H9 (cell line): ENCODE data around the gene GRB14. TPM values are rescaled to one million over a fixed set of nuclear protein-coding genes. Genes with fewer than 3 reads are reported as not detected.

ENCODE experiments used
- DNase-seq: peaks from one replicate; pipeline ENCODE4 v3.0.0-alpha.2; 2017
- H2AFZ ChIP-seq: one replicate; pipeline ENCODE4 v1.6.1; 2013; ENCODE audit warnings: mild to moderate bottlenecking, low read length, control low read depth, moderate library complexity
- H2AK5ac ChIP-seq: 2 replicates; pipeline ENCODE4 v1.6.1; 2013; ENCODE audit warnings: low read length, control low read depth, mixed read lengths; ENCODE audit not compliant: insufficient read length
- H2BK120ac ChIP-seq: one replicate; pipeline ENCODE4 v1.6.1; 2013; ENCODE audit warnings: low read depth, mild to moderate bottlenecking, low read length, control low read depth, inconsistent platforms; ENCODE audit not compliant: poor library complexity, severe bottlenecking
- H2BK12ac ChIP-seq: 2 replicates; pipeline ENCODE4 v1.6.1; 2013; ENCODE audit warnings: low read length, control low read depth, mixed read lengths, low read depth; ENCODE audit not compliant: insufficient read length
- H2BK15ac ChIP-seq: 2 replicates; pipeline ENCODE4 v1.6.1; 2013; ENCODE audit warnings: low read depth, low read length, control low read depth
- H2BK20ac ChIP-seq: one replicate; pipeline ENCODE4 v1.6.1; 2013; ENCODE audit warnings: low read depth, mild to moderate bottlenecking, low read length, control low read depth, inconsistent platforms; ENCODE audit not compliant: poor library complexity, severe bottlenecking
- H2BK5ac ChIP-seq: 2 replicates; pipeline ENCODE4 v1.6.1; 2013; ENCODE audit warnings: low read length, control low read depth, mixed read lengths; ENCODE audit not compliant: insufficient read length
- H3K14ac ChIP-seq: 2 replicates; pipeline ENCODE4 v1.6.1; 2013; ENCODE audit warnings: low read length, control low read depth; ENCODE audit not compliant: insufficient read depth
- H3K18ac ChIP-seq: 2 replicates; pipeline ENCODE4 v1.6.1; 2013; ENCODE audit warnings: low read depth, mild to moderate bottlenecking, mixed read lengths, low read length, control low read depth; ENCODE audit not compliant: insufficient read length
- H3K23ac ChIP-seq: 2 replicates; pipeline ENCODE4 v1.6.1; 2013; ENCODE audit warnings: low read length, control low read depth, mixed read lengths, low read depth; ENCODE audit not compliant: insufficient read length
- H3K23me2 ChIP-seq: 2 replicates; pipeline ENCODE4 v1.6.1; 2013; ENCODE audit warnings: low read depth, mild to moderate bottlenecking, mixed read lengths, low read length, control low read depth; ENCODE audit not compliant: insufficient read length, poor library complexity, severe bottlenecking
- H3K27ac ChIP-seq: 2 replicates; pipeline ENCODE4 v1.5.1; 2013; ENCODE audit warnings: low read length, control low read depth, mixed read lengths, low read depth; ENCODE audit not compliant: insufficient read length
- H3K27me3 ChIP-seq: 2 replicates; pipeline ENCODE4 v1.6.1; 2013; ENCODE audit warnings: low read length, control low read depth, inconsistent platforms; ENCODE audit not compliant: insufficient read depth
- H3K4ac ChIP-seq: 2 replicates; pipeline ENCODE4 v1.6.1; 2013; ENCODE audit warnings: low read depth, mild to moderate bottlenecking, control low read depth, inconsistent platforms, low read length, moderate library complexity
- H3K4me1 ChIP-seq: 2 replicates; pipeline ENCODE4 v1.6.1; 2013; ENCODE audit warnings: low read length, control low read depth, inconsistent platforms; ENCODE audit not compliant: insufficient read depth
- H3K4me2 ChIP-seq: 2 replicates; pipeline ENCODE4 v1.6.1; 2013; ENCODE audit warnings: low read length, control low read depth, mixed read lengths; ENCODE audit not compliant: insufficient read length, insufficient read depth
- H3K56ac ChIP-seq: 2 replicates; pipeline ENCODE4 v1.6.1; 2013; ENCODE audit warnings: low read depth, mild to moderate bottlenecking, mixed read lengths, low read length, control low read depth; ENCODE audit not compliant: insufficient read length
- H3K79me1 ChIP-seq: 2 replicates; pipeline ENCODE4 v1.6.1; 2013; ENCODE audit warnings: low read depth, mild to moderate bottlenecking, moderate library complexity, low read length, control low read depth, inconsistent platforms; ENCODE audit not compliant: insufficient read depth, poor library complexity, severe bottlenecking
- H3K79me2 ChIP-seq: 2 replicates; pipeline ENCODE4 v1.6.1; 2013; ENCODE audit warnings: low read length, control low read depth, inconsistent platforms; ENCODE audit not compliant: insufficient read depth
- H3K9ac ChIP-seq: 2 replicates; pipeline ENCODE4 v1.6.1; 2013; ENCODE audit warnings: low read length, control low read depth, mixed read lengths; ENCODE audit not compliant: insufficient read length; ENCODE audit errors: extremely low read depth
- H3K9me3 ChIP-seq: one replicate; pipeline ENCODE4 v1.6.1; 2013; ENCODE audit warnings: low read depth, low read length, inconsistent platforms; ENCODE audit not compliant: control insufficient read depth
- H3T11ph ChIP-seq: one replicate; pipeline ENCODE4 v1.6.1; 2013; ENCODE audit warnings: mild to moderate bottlenecking, low read length, control low read depth, inconsistent platforms
- H4K20me1 ChIP-seq: one replicate; pipeline ENCODE4 v1.6.1; 2013; ENCODE audit not compliant: control insufficient read depth, insufficient read length, insufficient read depth
- H4K5ac ChIP-seq: 2 replicates; pipeline ENCODE4 v1.6.1; 2013; ENCODE audit warnings: low read depth, mild to moderate bottlenecking, mixed read lengths, low read length, control low read depth; ENCODE audit not compliant: insufficient read length
- H4K8ac ChIP-seq: replicated peaks from 2 replicates; pipeline ENCODE4 v1.6.1; 2013; ENCODE audit warnings: low read length, control low read depth, mixed read lengths, low read depth; ENCODE audit not compliant: insufficient read length
- H4K91ac ChIP-seq: 2 replicates; pipeline ENCODE4 v1.6.1; 2013; ENCODE audit warnings: low read depth, mild to moderate bottlenecking, moderate library complexity, mixed read lengths, low read length, control low read depth; ENCODE audit not compliant: insufficient read length
- H3K27ac Mint-ChIP-seq, 3 experiments: 2 replicates in 2 of 3; 3 replicates in 1 of 3; pipeline ENCODE4 v1.8.0; 2020 to 2021; ENCODE audit warnings: mixed read lengths in 3 of 3, mild to moderate bottlenecking in 1 of 3, moderate library complexity in 1 of 3
- H3K27me3 Mint-ChIP-seq: 2 replicates; pipeline ENCODE4 v1.8.0; 2021; ENCODE audit warnings: low read depth, mild to moderate bottlenecking, moderate library complexity, mixed read lengths
- H3K36me3 Mint-ChIP-seq, 3 experiments: 2 replicates in 2 of 3; 3 replicates in 1 of 3; pipeline ENCODE4 v1.8.0; 2020 to 2021; ENCODE audit warnings: low read depth in 3 of 3, mixed read lengths in 3 of 3; ENCODE audit not compliant: insufficient read depth in 1 of 3
- H3K4me1 Mint-ChIP-seq, 2 experiments: 2 replicates each; pipeline ENCODE4 v1.8.0; 2020; ENCODE audit warnings: mixed read lengths in 2 of 2
- H3K4me3 Mint-ChIP-seq, 2 experiments: 2 replicates in 1 of 2; 3 replicates in 1 of 2; pipeline ENCODE4 v1.8.0; 2020 to 2021; ENCODE audit warnings: mild to moderate bottlenecking in 2 of 2, mixed read lengths in 2 of 2, moderate library complexity in 1 of 2
- H3K9me3 Mint-ChIP-seq, 2 experiments: 2 replicates in 1 of 2; 3 replicates in 1 of 2; pipeline ENCODE4 v1.8.0; 2020; ENCODE audit warnings: mild to moderate bottlenecking in 2 of 2, mixed read lengths in 2 of 2, moderate library complexity in 1 of 2
- CTCF ChIP-seq: fragments of 200-600 bp; sonication (generic); conservative IDR thresholded peaks from 3 replicates; pipeline ENCODE4 v1.8.0; 2021; ENCODE audit warnings: antibody characterized with exemption, mild to moderate bottlenecking
- WGBS: extraction: QIAGEN DNeasy Blood & Tissue Kit; methylation state at CpG from one replicate; pipeline ENCODE4 v1.1.7; 2013; ENCODE audit warnings: missing lambda C conversion rate, low lambda C conversion rate, mixed read lengths; ENCODE audit not compliant: insufficient read length; ENCODE audit errors: extremely low coverage; 5-methylcytosine and 5-hydroxymethylcytosine counted together
- total RNA-seq: library from RNA; stranded (reverse); gene quantifications from 2 replicates; pipeline ENCODE4 v1.2.1, GENCODE V29; 2021

The GRB14 gene
- total RNA-seq, 1 experiment from 2014 or later = 7.6 TPM

- H4K20me1 ChIP-seq = no peaks in the 10 kb centered on the region
- H2AK5ac ChIP-seq = no peak overlapping the region
- WGBS = no CpG with 5 or more reads among the region's 1 CpG
- no peak overlapping the region for H3K14ac ChIP-seq
- no peak overlapping the region for H3K56ac ChIP-seq
- no peak overlapping the region for H2BK12ac ChIP-seq
- H3K79me2 ChIP-seq = no peaks in the 10 kb centered on the region
- no peak overlapping the region for H2BK5ac ChIP-seq
- TF ChIP-seq CTCF = no peak
- H3K9ac ChIP-seq = no peak overlapping the region
- Mint-ChIP-seq H3K4me3 (no peak overlapping the region), H3K9me3 (no peaks in the 10 kb centered on the region), H3K27ac (no peak overlapping the region; a peak in 1 of 7 replicates), H3K27me3 (no peaks in the 10 kb centered on the region), H3K36me3 (no peaks in the 10 kb centered on the region), H3K4me1 (no peaks in the 10 kb centered on the region)
- H3K79me1 ChIP-seq = no peaks in the 10 kb centered on the region
- no peak overlapping the region for H4K5ac ChIP-seq
- H3K27ac ChIP-seq = no peak overlapping the region
- DNase-seq = no peak
- no peak overlapping the region for H3K18ac ChIP-seq
- no peak overlapping the region for H4K8ac ChIP-seq
- no peak overlapping the region for H2BK120ac ChIP-seq
- no peak overlapping the region for H2AFZ ChIP-seq
- H2BK20ac ChIP-seq = no peak overlapping the region
- no peak overlapping the region for H3K4ac ChIP-seq
- H3K9me3 ChIP-seq = no peaks in the 10 kb centered on the region
- H3K4me1 ChIP-seq = no peaks in the 10 kb centered on the region
- no peak overlapping the region for H3K23ac ChIP-seq
- no peaks in the 10 kb centered on the region for H3K27me3 ChIP-seq
- H4K91ac ChIP-seq = no peak overlapping the region
- H3K23me2 ChIP-seq = no peaks in the 10 kb centered on the region
- no peak overlapping the region for H3K4me2 ChIP-seq
- no peak overlapping the region for H2BK15ac ChIP-seq
- H3T11ph ChIP-seq = no peak overlapping the region
Observed at GRCh38 chr2:164485541-164485940, 135.7 kb downstream of the GRB14 start.
